UCSD-AML1 (cell line): ENCODE results near the gene TRANK1.

Experiments used
- DNase-seq: peaks from one replicate; lab custom pipeline; 2025; ENCODE audit not compliant: unreplicated experiment; lab: John Stamatoyannopoulos, UW

Gene TRANK1

DNA sequence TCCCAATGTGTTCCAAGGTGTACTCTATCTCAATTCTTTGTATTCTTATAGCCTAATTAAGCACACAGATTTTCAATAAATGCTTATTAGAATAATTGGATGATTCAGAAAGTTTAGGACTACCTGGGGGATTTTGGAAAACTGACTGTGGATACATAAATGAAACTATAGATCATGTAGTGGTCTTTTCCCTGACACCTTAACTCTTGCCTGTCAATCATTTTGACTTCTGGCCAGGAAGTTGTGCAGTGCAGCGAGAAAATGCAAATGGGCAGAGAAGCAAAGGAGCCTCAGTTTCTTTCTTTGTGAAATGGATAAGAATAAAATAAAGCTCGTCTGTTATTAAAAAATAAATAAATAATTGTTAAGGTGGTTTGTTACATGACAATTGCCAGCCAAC is 133.1 kb downstream of the TRANK1 start:
- no peak for DNase-seq

DNA sequence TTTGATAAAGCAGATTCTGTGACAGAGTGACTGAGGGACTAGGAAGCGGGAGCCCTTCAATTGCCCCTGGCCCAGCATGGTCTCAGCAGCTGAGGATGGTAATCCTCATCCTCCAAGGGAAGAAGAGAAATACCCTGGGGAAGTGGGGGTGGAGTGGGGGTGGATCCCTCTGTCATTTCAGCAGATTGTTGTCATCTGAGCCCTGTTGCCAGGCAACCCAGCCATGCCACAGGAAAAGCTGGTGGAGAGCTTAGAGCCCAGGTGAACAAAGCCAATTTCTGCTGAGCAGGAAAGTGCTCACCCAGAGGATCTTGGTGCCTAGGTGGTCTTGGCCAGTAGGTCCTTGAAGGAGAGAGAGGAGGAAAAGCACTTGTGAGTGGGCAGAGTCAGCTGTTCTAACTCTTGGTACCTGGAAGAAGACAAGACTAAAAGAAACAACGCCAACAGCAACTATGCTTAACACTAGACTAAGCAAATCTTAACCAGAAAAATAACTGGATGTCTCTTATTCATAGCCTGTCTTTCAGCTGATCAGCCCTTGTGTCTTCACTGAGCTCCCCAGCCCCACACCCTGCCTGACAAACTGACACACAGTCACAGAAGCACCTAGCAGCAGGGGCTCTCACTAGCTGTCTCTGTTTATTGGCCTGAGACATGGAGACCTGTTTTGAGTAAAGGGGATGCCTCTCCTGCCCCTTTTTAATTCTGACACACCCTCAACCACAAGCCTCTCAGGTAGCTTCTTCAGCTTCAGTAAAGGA is 140.4 kb downstream of the TRANK1 start:
- no peak for DNase-seq

DNA sequence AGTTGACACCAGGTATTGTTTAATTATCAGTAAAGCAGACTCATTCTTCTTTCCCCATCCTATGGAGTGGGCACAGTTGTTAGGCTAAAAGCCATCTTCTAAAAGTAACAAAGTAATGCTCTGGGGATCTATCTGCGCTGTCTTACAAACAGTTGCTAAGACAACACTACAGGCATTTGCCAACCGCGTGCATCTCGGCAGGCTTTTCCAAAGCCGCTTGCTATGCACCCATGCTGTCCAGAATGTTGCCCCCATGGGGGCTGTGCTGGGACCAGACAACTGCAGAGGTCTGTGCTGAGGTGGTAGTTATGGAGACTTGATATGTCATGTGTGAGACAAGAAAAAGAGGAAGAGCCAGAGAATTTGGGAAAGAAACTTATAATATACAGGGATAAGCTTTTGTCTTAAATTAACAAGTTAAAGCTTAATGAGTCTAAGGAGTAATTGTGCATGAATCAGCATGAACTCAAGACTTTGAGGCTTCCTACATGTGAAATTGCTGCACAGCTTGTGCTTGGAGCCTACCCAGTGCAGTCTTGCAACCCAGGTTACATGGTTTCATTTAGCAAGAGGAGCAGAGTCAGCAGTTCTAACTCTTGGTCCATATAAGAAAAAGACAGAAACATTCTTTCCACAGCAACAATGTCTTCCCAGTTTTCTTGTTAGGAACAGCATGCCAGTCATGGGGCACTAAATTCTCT is 141.6 kb downstream of the TRANK1 start:
- DNase-seq: no peak

DNA sequence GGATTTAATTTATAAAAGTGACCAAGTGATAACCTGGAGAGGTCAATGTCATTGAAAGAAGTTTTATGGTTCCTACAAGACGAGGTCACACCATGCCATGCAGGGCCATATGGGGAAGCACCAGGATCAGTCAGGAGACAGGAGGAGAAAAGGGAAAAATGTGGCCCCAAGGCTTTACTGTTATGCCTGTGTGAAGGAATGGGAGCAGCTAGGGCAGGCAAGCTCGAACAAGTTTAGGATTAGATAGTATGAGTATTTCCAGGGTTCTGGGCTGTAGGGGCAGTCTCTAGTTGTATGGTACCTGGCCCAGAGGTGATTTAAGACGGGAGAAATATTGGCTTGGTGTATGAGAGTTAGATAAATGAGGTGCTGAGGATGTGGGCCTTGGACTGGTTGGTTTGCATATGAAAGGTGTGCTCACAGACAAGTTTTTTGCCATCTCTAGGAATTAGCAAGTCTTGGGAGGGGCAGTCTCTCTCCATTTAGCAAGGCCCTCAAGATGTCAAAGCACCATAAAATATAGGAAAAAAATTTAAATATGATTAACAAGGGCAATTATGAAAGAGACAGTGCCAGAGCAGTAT is 144.2 kb downstream of the TRANK1 start:
- DNase-seq: no peak

DNA sequence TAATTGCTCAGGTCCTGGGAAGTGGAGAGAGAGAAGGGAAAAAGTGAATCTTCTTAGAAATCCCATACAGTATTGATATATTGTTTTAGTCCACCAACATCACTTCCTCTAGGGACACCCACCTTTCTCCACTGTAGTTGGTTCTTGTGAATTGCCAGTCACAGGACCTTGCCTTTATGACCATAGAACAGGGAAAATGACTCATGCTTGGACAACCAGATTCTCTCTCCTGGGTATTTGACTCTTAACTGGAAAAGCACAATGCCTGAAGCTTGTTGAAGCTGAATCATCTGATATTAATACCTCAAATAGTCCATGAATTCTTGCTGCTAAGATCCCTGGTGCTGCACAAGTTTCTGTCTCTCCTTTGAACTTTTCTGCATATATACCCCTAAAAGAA is 148.0 kb downstream of the TRANK1 start:
- DNase-seq: no peak

DNA sequence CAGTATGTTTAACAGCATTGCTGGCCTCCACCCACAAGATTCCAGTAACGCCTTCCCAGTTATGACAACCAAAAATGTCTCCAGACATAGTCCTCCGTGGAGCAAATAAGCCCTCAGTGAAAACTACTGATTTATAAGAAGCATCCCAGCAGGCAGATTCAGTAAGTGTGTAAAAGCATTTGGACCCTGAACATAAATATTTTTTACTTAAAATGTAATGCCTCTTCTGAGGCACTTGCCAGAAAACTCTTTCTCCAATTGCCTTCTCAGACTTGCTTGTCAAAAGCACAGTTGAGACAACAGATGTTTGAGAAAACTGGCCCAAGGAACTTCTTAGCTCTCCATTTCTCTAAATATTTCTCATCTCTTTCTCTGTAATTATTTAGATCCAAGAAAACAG is 148.7 kb downstream of the TRANK1 start:
- DNase-seq: no peak

DNA sequence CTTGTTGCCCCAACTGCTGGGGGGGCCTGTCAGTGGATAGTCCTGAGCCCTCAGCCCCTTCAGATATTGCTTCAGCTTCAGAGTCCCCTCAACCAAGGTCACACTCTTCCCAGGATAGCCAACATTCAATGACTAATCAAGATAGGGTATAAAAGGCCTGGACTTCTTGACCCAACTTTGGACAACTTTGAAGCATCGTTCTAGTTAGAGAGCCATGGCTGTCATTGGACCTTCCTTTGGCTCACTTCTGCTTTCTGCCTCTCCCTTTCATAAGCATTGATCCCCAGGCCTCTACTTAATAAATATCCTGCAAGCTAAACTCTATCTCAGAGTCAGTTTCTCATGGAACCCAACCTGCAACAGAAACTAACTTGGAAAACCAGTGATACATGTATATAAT is 149.2 kb downstream of the TRANK1 start:
- no peak for DNase-seq

DNA sequence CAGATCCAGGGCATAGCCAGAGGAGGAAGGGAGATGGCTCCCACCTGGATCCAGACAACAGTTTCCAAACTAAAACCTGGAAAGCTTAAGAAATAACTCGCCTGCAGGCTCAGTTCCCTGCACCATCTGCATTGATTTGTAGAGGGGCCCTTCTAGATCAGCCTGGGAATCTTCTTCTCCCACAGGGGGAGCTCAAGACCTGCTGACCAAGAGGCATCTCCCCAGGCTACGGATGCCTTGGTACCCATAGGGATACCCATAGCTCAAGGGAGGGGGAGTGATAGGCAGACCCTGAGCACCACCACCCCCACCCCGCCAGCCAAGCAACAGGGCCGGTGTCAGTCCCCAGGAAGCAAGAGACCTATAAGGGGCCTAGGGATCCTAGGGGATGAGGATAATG is 152.5 kb downstream of the TRANK1 start:
- peak; percentile 24 for DNase-seq

DNA sequence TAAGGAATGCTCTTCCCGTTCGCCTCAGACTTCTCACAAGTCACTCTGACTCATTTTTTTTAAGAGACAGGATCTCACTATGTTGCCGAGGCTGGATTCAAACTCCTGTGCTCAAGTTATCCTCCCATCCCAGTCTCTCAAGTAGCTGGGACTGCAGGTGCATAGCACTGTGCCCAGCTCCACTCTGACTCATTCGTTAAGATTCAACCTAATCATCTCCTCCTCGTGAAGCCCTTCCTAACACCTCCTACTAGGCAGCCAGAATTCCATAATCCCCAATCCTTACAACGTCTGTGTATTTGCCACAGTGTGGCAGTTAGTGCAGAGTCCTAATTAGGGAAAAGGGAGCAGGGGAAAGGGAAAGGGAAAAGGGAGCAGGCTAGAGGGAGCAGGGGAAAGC is 154.1 kb downstream of the TRANK1 start:
- DNase-seq: no peak

DNA sequence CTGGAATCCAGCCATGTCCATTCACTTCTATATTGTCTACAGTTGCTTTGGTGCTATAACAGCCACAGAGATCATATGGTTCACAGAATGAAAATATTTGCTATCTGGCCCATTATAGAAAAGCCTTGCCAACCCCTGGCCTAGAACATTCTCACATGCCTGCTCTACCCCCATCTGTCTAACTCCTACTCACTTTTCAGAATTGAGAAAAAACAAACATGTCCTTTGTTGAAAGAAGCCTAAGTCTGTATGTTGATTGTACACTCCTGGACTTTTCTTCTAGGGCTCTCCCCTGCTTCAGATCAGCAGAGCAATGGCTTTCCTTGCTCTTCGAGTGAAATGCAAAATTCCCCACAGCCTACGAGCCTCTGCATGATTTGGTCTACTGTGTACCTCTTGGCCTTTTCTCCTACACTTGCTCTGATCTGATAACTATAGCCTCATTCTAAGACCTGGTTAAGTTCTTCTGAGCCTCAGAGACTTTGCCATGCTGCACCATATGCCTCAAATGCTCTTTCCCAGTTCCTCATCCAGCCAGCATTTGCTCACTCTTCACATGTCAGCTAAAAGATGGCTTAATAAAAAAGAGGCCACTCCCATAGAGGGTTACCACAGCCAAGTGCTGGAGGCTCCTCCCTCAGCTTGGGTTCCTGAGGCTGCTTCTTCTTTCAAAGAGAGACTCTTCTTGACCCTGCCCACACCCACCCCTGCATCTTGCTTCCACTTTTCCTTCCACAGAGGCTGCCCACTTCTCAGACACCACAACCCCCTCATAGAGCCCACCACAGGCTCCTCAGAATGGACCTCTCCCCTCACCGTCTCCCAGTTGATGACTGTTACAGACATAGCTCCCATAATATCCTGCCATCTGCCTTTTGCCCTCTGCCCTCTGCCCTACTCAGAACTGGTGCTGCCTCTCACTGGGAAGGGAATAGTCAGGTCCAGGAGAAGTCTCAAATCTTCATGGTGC is 157.6 kb downstream of the TRANK1 start:
- DNase-seq: no peak

DNA sequence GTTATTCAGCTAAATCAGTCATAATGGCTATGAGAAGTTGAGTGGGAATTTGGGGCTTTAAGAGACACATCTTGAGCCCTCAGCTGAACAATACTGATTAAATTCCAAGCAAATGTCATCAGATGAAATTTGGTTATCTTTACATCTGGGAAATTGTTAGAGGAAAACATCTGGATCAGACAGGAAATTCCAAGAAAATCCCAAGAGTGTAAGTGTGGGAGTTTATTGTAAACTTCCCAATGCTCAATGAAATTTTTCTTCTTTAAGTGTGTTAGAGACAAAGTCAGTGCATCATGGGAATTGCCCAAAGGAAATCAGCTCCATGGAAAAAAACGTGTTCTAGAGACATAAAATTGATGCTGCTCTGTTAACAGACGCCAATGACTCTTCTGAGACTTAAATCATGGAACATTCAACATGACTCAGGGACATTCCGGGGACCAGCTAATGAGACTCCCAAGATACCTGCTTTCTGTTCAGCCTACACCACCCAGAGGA is 160.7 kb downstream of the TRANK1 start:
- no peak for DNase-seq

DNA sequence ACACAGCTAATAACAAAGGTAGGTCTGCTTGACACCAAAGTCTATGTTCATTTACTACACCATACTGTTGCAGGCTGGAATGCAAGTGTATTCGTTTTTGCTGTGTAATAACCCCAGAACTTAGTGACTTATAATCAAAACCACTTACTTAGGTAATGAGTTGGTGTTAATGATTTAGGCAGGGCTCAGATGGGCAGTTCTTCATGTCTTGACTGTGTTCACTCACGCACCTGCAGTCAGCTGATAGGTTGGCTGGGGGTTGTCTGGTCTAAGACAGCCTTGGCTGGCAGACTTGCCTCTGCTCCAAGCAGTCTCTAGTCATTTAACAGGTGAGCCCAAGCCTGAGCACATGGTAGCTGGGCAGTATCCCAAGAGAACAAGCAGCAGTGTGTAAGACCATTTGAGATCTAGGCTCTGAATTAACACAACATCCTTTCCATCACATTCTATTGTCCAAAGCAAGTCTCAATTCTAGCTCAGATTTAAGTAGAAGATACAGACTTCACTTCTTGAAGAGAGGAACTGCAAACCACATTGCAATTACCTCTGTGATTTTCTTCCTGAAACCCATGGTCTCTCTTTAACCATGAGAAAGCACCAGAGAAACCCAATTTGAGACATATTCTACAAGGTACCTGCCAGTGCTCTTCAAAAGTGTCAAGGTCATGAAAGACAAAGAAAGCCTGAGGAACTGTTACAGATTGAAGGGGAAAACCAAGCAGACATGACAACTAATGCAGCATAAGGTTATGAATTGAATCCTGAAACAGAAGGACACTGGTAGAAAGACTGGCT is 167.2 kb downstream of the TRANK1 start:
- DNase-seq: no peak
